ENCODE measurements around the gene ADPRHL1.
A peak's percentile ranks its signal among the peaks of the same experiment; 100 is the strongest.

Gene ADPRHL1

DNA sequence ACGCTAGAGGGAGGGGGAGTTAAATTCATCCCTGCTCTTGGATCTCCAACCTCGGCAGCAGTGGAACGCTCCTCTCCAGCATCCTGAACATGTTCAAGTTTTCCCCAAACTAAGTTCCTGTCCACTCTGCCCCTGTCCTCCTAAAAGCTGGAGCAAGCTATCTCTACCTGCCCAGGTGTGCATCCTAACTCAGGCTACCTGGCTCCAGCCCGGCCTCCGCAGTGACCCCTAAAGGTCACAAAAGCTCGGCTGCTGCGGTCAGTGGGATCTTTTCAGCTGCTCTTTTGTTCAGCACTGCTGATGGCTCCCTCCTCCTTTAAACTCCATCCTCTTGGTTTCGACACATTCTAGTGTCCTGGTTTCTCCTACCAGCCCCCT, 35.9 kb upstream of the ADPRHL1 start:
- H3K9ac ChIP-seq (ENCODE audit: insufficient read length, low read depth) = peak overlapping the region; percentile 92
- H3K9me3 ChIP-seq (ENCODE audit: insufficient read depth, low read length) = no peaks in the 10 kb centered on the region
- peaks cover 5% of the 10 kb centered on the region for H3K4me1 ChIP-seq (ENCODE audit: insufficient read depth, insufficient read length)
- H3K36me3 ChIP-seq (ENCODE audit: insufficient read depth, insufficient read length, low read length) = peaks cover 22% of the 10 kb centered on the region
- TF ChIP-seq ZNF274 (IDR thresholded peaks at IDR 0.05; ENCODE audit: low read depth, low read length) = no peak
- TF ChIP-seq SUZ12 (IDR thresholded peaks at IDR 0.05; ENCODE audit: extremely low read depth, insufficient read depth, insufficient read length) = no peak
- TF ChIP-seq YY1 (IDR thresholded peaks at IDR 0.05; ENCODE audit: insufficient read depth, insufficient read length) = no peak
- peak overlapping the region; percentile 81 for H3K4me3 ChIP-seq (ENCODE audit: insufficient read length, low read depth)
- DNase-seq (ENCODE audit: low read depth, low spot score) = no peak
- H3K27me3 ChIP-seq (ENCODE audit: insufficient read depth, insufficient read length) = no peaks in the 10 kb centered on the region

DNA sequence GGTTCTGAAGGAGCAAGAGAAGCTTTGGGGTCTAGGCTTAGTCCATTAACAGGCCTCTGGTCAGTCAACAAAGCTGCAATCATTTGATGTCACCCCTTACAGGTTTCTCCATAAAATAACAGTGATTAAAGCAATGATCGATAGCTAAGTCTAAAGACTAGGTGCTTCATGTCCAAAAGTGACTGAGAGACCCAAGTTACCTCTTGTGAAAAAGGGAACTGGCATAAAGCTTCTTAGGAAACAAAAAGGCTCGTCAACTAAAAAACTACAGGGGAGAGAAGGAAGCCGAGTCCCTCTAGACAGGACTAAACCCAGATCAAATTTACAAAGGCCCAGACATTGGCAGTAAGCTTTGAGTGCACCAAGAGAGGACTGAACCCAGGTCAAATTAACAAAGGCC, 35.0 kb upstream of the ADPRHL1 start:
- peak overlapping the region; percentile 92 for H3K9ac ChIP-seq (ENCODE audit: insufficient read length, low read depth)
- TF ChIP-seq SUZ12 (IDR thresholded peaks at IDR 0.05; ENCODE audit: extremely low read depth, insufficient read depth, insufficient read length) = no peak
- no peak for TF ChIP-seq ZNF274 (IDR thresholded peaks at IDR 0.05; ENCODE audit: low read depth, low read length)
- no peak for TF ChIP-seq YY1 (IDR thresholded peaks at IDR 0.05; ENCODE audit: insufficient read depth, insufficient read length)
- peaks cover 6% of the 10 kb centered on the region for H3K4me1 ChIP-seq (ENCODE audit: insufficient read depth, insufficient read length)
- H3K27me3 ChIP-seq (ENCODE audit: insufficient read depth, insufficient read length) = no peaks in the 10 kb centered on the region
- H3K36me3 ChIP-seq (ENCODE audit: insufficient read depth, insufficient read length, low read length) = peaks cover 29% of the 10 kb centered on the region
- H3K9me3 ChIP-seq (ENCODE audit: insufficient read depth, low read length) = no peaks in the 10 kb centered on the region
- DNase-seq (ENCODE audit: low read depth, low spot score) = no peak
- H3K4me3 ChIP-seq (ENCODE audit: insufficient read length, low read depth) = no peak overlapping the region

DNA sequence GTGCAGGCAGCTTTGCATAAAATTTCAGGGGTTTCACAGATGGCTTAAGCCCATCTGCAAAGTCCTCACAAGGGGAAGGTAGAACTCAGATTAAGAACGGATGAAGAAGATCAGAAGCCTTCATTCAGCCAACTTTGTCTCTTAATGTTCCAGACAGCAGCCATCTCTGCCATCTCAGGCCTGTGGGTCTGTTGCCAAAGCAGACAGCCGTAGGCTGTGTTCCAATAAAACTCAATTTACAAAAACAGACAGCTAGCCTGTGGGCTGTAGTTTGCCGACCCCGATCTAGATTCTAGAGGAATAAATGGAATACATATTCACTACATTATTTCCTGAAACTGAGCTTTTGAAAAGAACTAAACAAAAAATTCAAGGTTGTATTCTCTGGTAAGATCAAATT, 33.4 kb upstream of the ADPRHL1 start:
- Histone ChIP-seq H3K4me3 (ENCODE audit: insufficient read length, low read depth) (no peak overlapping the region), H3K36me3 (ENCODE audit: insufficient read depth, insufficient read length, low read length) (peaks cover 33% of the 10 kb centered on the region), H3K9ac (ENCODE audit: insufficient read length, low read depth) (no peak overlapping the region), H3K4me1 (ENCODE audit: insufficient read depth, insufficient read length) (peaks cover 6% of the 10 kb centered on the region), H3K9me3 (ENCODE audit: insufficient read depth, low read length) (no peaks in the 10 kb centered on the region), H3K27me3 (ENCODE audit: insufficient read depth, insufficient read length) (no peaks in the 10 kb centered on the region)
- no peak for DNase-seq (ENCODE audit: low read depth, low spot score)
- TF ChIP-seq ZNF274 (IDR thresholded peaks at IDR 0.05; ENCODE audit: low read depth, low read length) (no peak), SUZ12 (IDR thresholded peaks at IDR 0.05; ENCODE audit: extremely low read depth, insufficient read depth, insufficient read length) (no peak), YY1 (IDR thresholded peaks at IDR 0.05; ENCODE audit: insufficient read depth, insufficient read length) (no peak)

DNA sequence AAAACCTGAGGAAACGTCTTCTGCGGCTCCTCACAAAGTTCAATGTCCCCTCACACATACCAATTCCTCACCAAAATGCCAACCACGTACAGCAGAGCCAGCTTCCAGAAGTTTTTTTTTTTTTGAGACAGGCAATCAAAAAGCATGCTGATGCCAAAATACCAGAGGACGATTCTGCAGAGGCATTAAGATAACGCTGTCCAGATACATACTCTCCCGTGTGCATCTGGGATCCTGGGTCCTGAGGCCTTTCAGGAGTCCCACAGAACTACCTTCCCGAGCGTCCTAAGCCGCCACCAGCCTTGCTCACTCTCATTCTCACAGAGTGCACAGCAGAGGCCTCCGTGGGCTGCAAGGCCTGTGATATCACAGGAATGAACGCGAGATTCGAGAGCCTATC, 32.3 kb upstream of the ADPRHL1 start:
- Histone ChIP-seq H3K4me3 (ENCODE audit: insufficient read length, low read depth) (no peak overlapping the region), H3K9me3 (ENCODE audit: insufficient read depth, low read length) (no peaks in the 10 kb centered on the region), H3K4me1 (ENCODE audit: insufficient read depth, insufficient read length) (peaks cover 6% of the 10 kb centered on the region), H3K36me3 (ENCODE audit: insufficient read depth, insufficient read length, low read length) (peaks cover 33% of the 10 kb centered on the region), H3K27me3 (ENCODE audit: insufficient read depth, insufficient read length) (no peaks in the 10 kb centered on the region), H3K9ac (ENCODE audit: insufficient read length, low read depth) (no peak overlapping the region)
- DNase-seq (ENCODE audit: low read depth, low spot score) = no peak
- TF ChIP-seq ZNF274 (IDR thresholded peaks at IDR 0.05; ENCODE audit: low read depth, low read length) (no peak), SUZ12 (IDR thresholded peaks at IDR 0.05; ENCODE audit: extremely low read depth, insufficient read depth, insufficient read length) (no peak), YY1 (IDR thresholded peaks at IDR 0.05; ENCODE audit: insufficient read depth, insufficient read length) (no peak)

DNA sequence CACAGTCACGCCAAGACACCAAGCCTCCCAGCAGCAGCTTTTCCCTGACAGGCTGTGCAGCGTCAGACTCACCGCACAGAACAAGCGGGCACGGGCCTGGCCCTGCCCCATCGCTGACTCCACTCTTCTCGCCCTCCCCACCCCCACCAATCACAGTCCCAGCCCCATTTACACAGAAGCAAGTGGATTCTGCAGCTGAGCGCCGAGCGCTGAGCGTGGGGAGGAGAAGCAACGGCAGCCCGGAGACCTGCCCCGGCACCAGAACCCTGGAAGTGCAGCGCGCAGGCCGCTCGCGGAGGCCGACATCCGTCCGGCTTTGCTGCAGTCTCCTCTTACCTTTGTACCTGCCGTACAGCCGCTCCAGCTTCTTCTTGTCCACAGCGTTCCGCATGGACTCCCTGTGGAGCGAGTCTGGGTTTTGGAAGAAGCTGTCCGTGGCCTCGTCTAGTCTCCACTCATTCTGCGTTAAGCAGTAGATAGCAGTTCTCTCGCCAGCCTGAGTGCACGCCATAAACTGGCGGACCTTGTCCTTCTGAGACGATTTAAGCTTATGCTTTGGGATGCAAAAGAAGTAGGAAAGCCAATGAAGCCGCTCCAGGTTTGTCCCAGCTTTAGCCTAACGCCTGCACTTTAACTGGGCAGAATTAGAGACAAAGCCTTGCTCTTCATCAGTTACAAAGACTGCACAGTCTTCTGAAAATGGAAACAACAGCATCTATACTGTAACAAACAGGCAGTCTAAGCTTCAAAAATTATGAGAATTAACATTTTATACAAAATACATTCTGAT, 30.4 kb upstream of the ADPRHL1 start:
- peaks cover 3% of the 10 kb centered on the region for H3K4me1 ChIP-seq (ENCODE audit: insufficient read depth, insufficient read length)
- no peak overlapping the region for H3K9ac ChIP-seq (ENCODE audit: insufficient read length, low read depth)
- H3K36me3 ChIP-seq (ENCODE audit: insufficient read depth, insufficient read length, low read length) = peaks cover 51% of the 10 kb centered on the region
- no peaks in the 10 kb centered on the region for H3K9me3 ChIP-seq (ENCODE audit: insufficient read depth, low read length)
- no peak for DNase-seq (ENCODE audit: low read depth, low spot score)
- no peaks in the 10 kb centered on the region for H3K27me3 ChIP-seq (ENCODE audit: insufficient read depth, insufficient read length)
- TF ChIP-seq ZNF274 (IDR thresholded peaks at IDR 0.05; ENCODE audit: low read depth, low read length) (no peak), SUZ12 (IDR thresholded peaks at IDR 0.05; ENCODE audit: extremely low read depth, insufficient read depth, insufficient read length) (no peak), YY1 (IDR thresholded peaks at IDR 0.05; ENCODE audit: insufficient read depth, insufficient read length) (no peak)
- no peak overlapping the region for H3K4me3 ChIP-seq (ENCODE audit: insufficient read length, low read depth)

DNA sequence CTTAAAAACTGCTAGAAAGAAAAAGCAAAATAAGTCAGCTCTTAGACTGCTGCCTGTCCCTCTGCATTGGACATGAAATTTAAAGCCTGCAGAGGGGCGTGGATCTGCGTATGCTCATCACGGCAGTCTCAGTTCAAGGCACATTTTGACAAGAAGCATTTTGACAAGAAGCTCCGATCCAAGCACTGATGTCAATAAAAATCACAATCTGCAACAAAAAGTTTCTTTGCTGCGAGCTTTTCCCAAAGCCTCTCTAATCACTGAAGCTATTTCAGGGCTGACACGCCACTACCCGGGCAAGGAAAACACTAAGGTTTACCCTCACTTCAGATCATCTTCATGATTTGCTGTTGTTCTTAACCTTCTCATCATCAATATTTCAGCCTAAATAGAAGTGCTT, 29.8 kb upstream of the ADPRHL1 start:
- H3K9ac ChIP-seq (ENCODE audit: insufficient read length, low read depth) = no peak overlapping the region
- no peaks in the 10 kb centered on the region for H3K9me3 ChIP-seq (ENCODE audit: insufficient read depth, low read length)
- no peak for DNase-seq (ENCODE audit: low read depth, low spot score)
- H3K4me1 ChIP-seq (ENCODE audit: insufficient read depth, insufficient read length) = peaks cover 3% of the 10 kb centered on the region
- no peaks in the 10 kb centered on the region for H3K27me3 ChIP-seq (ENCODE audit: insufficient read depth, insufficient read length)
- H3K4me3 ChIP-seq (ENCODE audit: insufficient read length, low read depth) = no peak overlapping the region
- peaks cover 49% of the 10 kb centered on the region for H3K36me3 ChIP-seq (ENCODE audit: insufficient read depth, insufficient read length, low read length)
- no peak for TF ChIP-seq SUZ12 (IDR thresholded peaks at IDR 0.05; ENCODE audit: extremely low read depth, insufficient read depth, insufficient read length)
- no peak for TF ChIP-seq YY1 (IDR thresholded peaks at IDR 0.05; ENCODE audit: insufficient read depth, insufficient read length)
- TF ChIP-seq ZNF274 (IDR thresholded peaks at IDR 0.05; ENCODE audit: low read depth, low read length) = no peak

DNA sequence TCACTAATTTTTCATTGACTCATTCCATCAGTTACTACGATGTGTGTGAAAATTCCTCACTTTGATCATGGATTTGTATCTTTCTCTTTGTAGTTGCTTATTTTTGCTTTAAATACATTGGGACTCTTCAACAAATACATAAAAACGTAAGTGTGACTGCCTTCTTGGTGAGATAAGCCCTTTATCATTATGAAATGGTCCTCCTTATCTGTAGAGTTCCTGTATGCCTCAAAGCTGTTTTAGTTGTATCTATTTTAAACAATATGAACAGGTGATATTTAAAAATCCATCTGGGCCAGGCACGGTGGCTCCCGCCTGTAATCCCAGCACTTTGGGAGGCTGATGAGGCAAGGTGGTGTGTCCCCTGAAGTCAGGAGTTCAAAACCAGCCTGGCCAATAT, 25.9 kb upstream of the ADPRHL1 start:
- no peak overlapping the region for H3K4me3 ChIP-seq (ENCODE audit: insufficient read length, low read depth)
- H3K36me3 ChIP-seq (ENCODE audit: insufficient read depth, insufficient read length, low read length) = peaks cover 69% of the 10 kb centered on the region
- H3K27me3 ChIP-seq (ENCODE audit: insufficient read depth, insufficient read length) = no peaks in the 10 kb centered on the region
- H3K9ac ChIP-seq (ENCODE audit: insufficient read length, low read depth) = no peak overlapping the region
- H3K4me1 ChIP-seq (ENCODE audit: insufficient read depth, insufficient read length) = peaks cover 3% of the 10 kb centered on the region
- no peaks in the 10 kb centered on the region for H3K9me3 ChIP-seq (ENCODE audit: insufficient read depth, low read length)
- TF ChIP-seq SUZ12 (IDR thresholded peaks at IDR 0.05; ENCODE audit: extremely low read depth, insufficient read depth, insufficient read length) (no peak), ZNF274 (IDR thresholded peaks at IDR 0.05; ENCODE audit: low read depth, low read length) (no peak)
- no peak for DNase-seq (ENCODE audit: low read depth, low spot score)
